Common myeloid progenitor, CD34-positive (primary cell): ENCODE data around the gene MIOS.
A peak's percentile ranks its signal among the peaks of the same experiment; 100 is the strongest.

Experiments used
- CTCF ChIA-PET: fragments of 350-600 bp; sonication (Branson Sonifier 250); formaldehyde crosslinking; loops from one replicate; lab custom pipeline; 2021; ENCODE audit warnings: antibody characterized with exemption; lab: Charles Lee
- POLR2A ChIA-PET: fragments of 350-600 bp; sonication (Branson Sonifier 250); formaldehyde crosslinking; loops from one replicate; lab custom pipeline; 2021; ENCODE audit warnings: antibody characterized with exemption; lab: Charles Lee
- DNase-seq, 3 donors: peaks; one replicate each; pipeline versions ENCODE4 v3.0.0 to v3.0.0-alpha.2; 2013
- H3K27ac ChIP-seq, 2 experiments: 1 replicate in 1 of 2; 2 replicates in 1 of 2; pipeline ENCODE4 v1.7.0; 2013; ENCODE audit warnings: inconsistent platforms in 2 of 2, low read length in 2 of 2, mild to moderate bottlenecking in 2 of 2, low read depth in 1 of 2, moderate library complexity in 1 of 2; ENCODE audit not compliant: severe bottlenecking in 2 of 2, insufficient read depth in 1 of 2, poor library complexity in 1 of 2
- H3K27me3 ChIP-seq, 5 experiments: replicated peaks in 2 of 5; 1 replicate in 3 of 5; 2 replicates in 2 of 5; pipeline versions ENCODE4 v1.6.1 to v1.7.0; 2013; ENCODE audit warnings: low read length in 4 of 5, mild to moderate bottlenecking in 2 of 5, moderate library complexity in 2 of 5, inconsistent platforms in 1 of 5; ENCODE audit not compliant: insufficient read depth in 5 of 5, control insufficient read depth in 4 of 5
- H3K36me3 ChIP-seq, 4 experiments: 1 replicate in 2 of 4; 2 replicates in 2 of 4; pipeline versions ENCODE4 v1.6.1 to v1.7.0; 2013; ENCODE audit warnings: low read length in 3 of 4, control low read depth in 1 of 4, mild to moderate bottlenecking in 1 of 4; ENCODE audit not compliant: control insufficient read depth in 4 of 4, insufficient read depth in 4 of 4
- H3K4me1 ChIP-seq, 4 experiments: 1 replicate in 3 of 4; 2 replicates in 1 of 4; pipeline versions ENCODE4 v1.6.1 to v1.7.1; 2013; ENCODE audit warnings: low read length in 3 of 4, mild to moderate bottlenecking in 3 of 4, control low read depth in 1 of 4, inconsistent platforms in 1 of 4, moderate library complexity in 1 of 4; ENCODE audit not compliant: control insufficient read depth in 4 of 4, insufficient read depth in 4 of 4; ENCODE audit errors: control extremely low read depth in 1 of 4
- H3K4me3 ChIP-seq, 7 experiments: 1 replicate in 4 of 7; 2 replicates in 3 of 7; pipeline versions ENCODE4 v1.5.1 to v1.7.0; 2013; ENCODE audit warnings: mild to moderate bottlenecking in 7 of 7, low read length in 6 of 7, moderate library complexity in 6 of 7, inconsistent platforms in 2 of 7, low read depth in 2 of 7, control low read depth in 1 of 7; ENCODE audit not compliant: insufficient read depth in 4 of 7, control insufficient read depth in 1 of 7; ENCODE audit errors: extremely low read depth in 1 of 7
- H3K9me3 ChIP-seq, 5 experiments: 1 replicate in 4 of 5; 2 replicates in 1 of 5; pipeline versions ENCODE4 v1.6.1 to v1.7.1; 2013; ENCODE audit warnings: low read length in 4 of 5, mild to moderate bottlenecking in 2 of 5, inconsistent platforms in 1 of 5, low read depth in 1 of 5, moderate library complexity in 1 of 5; ENCODE audit not compliant: control insufficient read depth in 4 of 5, insufficient read depth in 2 of 5; ENCODE audit errors: control extremely low read depth in 1 of 5
- WGBS: methylation state at CpG from one replicate; pipeline ENCODE4 v1.1.5; 2013; ENCODE audit not compliant: insufficient coverage; 5-methylcytosine and 5-hydroxymethylcytosine counted together

MIOS gene

GRCh38 chr7:7640221-7641128, 73.8 kb downstream of the MIOS start, which contains the start of gene UMAD1:
Gene UMAD1 (plus strand): TSS chr7:7640752. CDS start chr7:7673372, 32,620 bp downstream.
- H3K36me3 ChIP-seq, result peaks cover 4 to 7% (median 5%) of the 10 kb centered on the region in 4 experiments
- ChIA-PET CTCF (interaction anchor here (0.7 to 1.8 kb wide), 9 partner anchors 24 to 395 kb away, joined by 3 to 5 read pairs (median 3); no protein-coding TSS in a partner anchor), POLR2A (interaction anchor here (0.7 to 0.9 kb wide), 3 partner anchors 41 to 621 kb away, joined by 3 to 5 read pairs (median 4); no protein-coding TSS in a partner anchor)
- peaks cover 4 to 20% (median 15%) of the 10 kb centered on the region in 4 experiments for H3K4me1 ChIP-seq
- peak within 1 kb of the TSS; percentile 72 to 88 for H3K27ac ChIP-seq
- WGBS, result 0% methylated on average over 67 of the region's 68 CpGs
- peak within 1 kb of the TSS; percentile 94 to 100 (median 96) for H3K4me3 ChIP-seq
- H3K9me3 ChIP-seq, result no peaks in the 10 kb centered on the region
- no peaks in the 10 kb centered on the region for H3K27me3 ChIP-seq
- DNase-seq, result peak; percentile 99 to 100 (median 99)

- H3K4me1 ChIP-seq, result peaks cover 4 to 20% (median 15%) of the 10 kb centered on the region in 4 experiments
- 9% methylated on average over 22 of the region's 22 CpGs for WGBS
- peaks cover 3 to 6% (median 4%) of the 10 kb centered on the region in 4 experiments for H3K36me3 ChIP-seq
- no peak for DNase-seq
- peak overlapping the region; percentile 72 to 88 for H3K27ac ChIP-seq
- peak overlapping the region; percentile 94 to 100 (median 96) for H3K4me3 ChIP-seq
- CTCF ChIA-PET, result interaction anchor here (0.7 to 1.8 kb wide), 8 partner anchors 25 to 394 kb away, joined by 3 to 8 read pairs (median 3); no protein-coding TSS in a partner anchor
- POLR2A ChIA-PET, result interaction anchor here (0.7 to 0.9 kb wide), 2 partner anchors 73 to 620 kb away, joined by 3 to 4 read pairs; no protein-coding TSS in a partner anchor
- H3K9me3 ChIP-seq, result no peaks in the 10 kb centered on the region
- no peaks in the 10 kb centered on the region for H3K27me3 ChIP-seq
Measured at GRCh38 chr7:7641129-7641663, 74.5 kb downstream of the MIOS start.

GRCh38 chr7:7642081-7642480, 75.4 kb downstream of the MIOS start:
- peaks cover 0 to 4% (median 2%) of the 10 kb centered on the region in 4 experiments for H3K36me3 ChIP-seq
- H3K4me3 ChIP-seq, result peak overlapping the region in 2 of 7 experiments; percentile 99 to 100
- peak overlapping the region; percentile 48 to 88 for H3K27ac ChIP-seq
- no peak for DNase-seq
- peaks cover 4 to 20% (median 15%) of the 10 kb centered on the region in 4 experiments for H3K4me1 ChIP-seq
- CTCF ChIA-PET, result interaction anchor here (0.6 to 1.7 kb wide), 5 partner anchors 26 to 639 kb away, joined by 3 to 8 read pairs (median 4); no protein-coding TSS in a partner anchor
- no peaks in the 10 kb centered on the region for H3K27me3 ChIP-seq
- WGBS, result no CpG with 5 or more reads among the region's 6 CpGs
- POLR2A ChIA-PET, result no interaction called here
- H3K9me3 ChIP-seq, result peaks cover 0 to 4% (median 0%) of the 10 kb centered on the region in 5 experiments

- no peak overlapping the region for H3K27ac ChIP-seq
- H3K9me3 ChIP-seq, result peaks cover 0 to 4% (median 0%) of the 10 kb centered on the region in 5 experiments
- ChIA-PET CTCF (interaction anchor here (1.6 kb wide), 1 partner anchor 34 kb away, joined by 3 read pairs; no protein-coding TSS in a partner anchor), POLR2A (no interaction called here)
- DNase-seq, result no peak
- peaks cover 0 to 4% (median 1%) of the 10 kb centered on the region in 4 experiments for H3K36me3 ChIP-seq
- no peak overlapping the region for H3K4me3 ChIP-seq
- WGBS, result no CpG with 5 or more reads among the region's 6 CpGs
- no peaks in the 10 kb centered on the region for H3K27me3 ChIP-seq
- H3K4me1 ChIP-seq, result no peaks in the 10 kb centered on the region
Measured at GRCh38 chr7:7647495-7648036, 80.9 kb downstream of the MIOS start.

GRCh38 chr7:7650682-7651206, 84.1 kb downstream of the MIOS start:
- H3K4me3 ChIP-seq, result no peak overlapping the region
- DNase-seq, result no peak
- WGBS, result 100% methylated on average over 2 of the region's 2 CpGs
- ChIA-PET CTCF (no interaction called here), POLR2A (no interaction called here)
- H3K27ac ChIP-seq, result no peak overlapping the region
- peaks cover 0 to 4% (median 0%) of the 10 kb centered on the region in 5 experiments for H3K9me3 ChIP-seq
- peaks cover 0 to 3% (median 0%) of the 10 kb centered on the region in 4 experiments for H3K36me3 ChIP-seq
- no peaks in the 10 kb centered on the region for H3K27me3 ChIP-seq
- no peaks in the 10 kb centered on the region for H3K4me1 ChIP-seq

GRCh38 chr7:7651479-7651878, 84.8 kb downstream of the MIOS start:
- CTCF ChIA-PET, result interaction anchor here (0.9 kb wide), 1 partner anchor 30 kb away, joined by 4 read pairs; no protein-coding TSS in a partner anchor
- no peaks in the 10 kb centered on the region for H3K4me1 ChIP-seq

More at GRCh38 chr7:7651479-7651878, 84.8 kb downstream of the MIOS start:
- 86% methylated on average over 1 of the region's 3 CpGs for WGBS
- no peak for DNase-seq
- H3K4me3 ChIP-seq, result no peak overlapping the region
- no peaks in the 10 kb centered on the region for H3K36me3 ChIP-seq
- no peaks in the 10 kb centered on the region for H3K27me3 ChIP-seq
- POLR2A ChIA-PET, result no interaction called here
- H3K9me3 ChIP-seq, result peaks cover 0 to 2% (median 0%) of the 10 kb centered on the region in 5 experiments
- no peak overlapping the region for H3K27ac ChIP-seq
